Activated CD4-positive, alpha-beta T cell treated with anti-CD3 and anti-CD28 coated beads, Interleukin-2, amount 50 U/mL, for 4 hours (primary cell): Measurements from ENCODE around the gene PRRC2B.

ENCODE experiments used
- DNase-seq, 2 experiments: peaks; one replicate each; pipeline ENCODE4 v3.0.0-alpha.2; 2020

The PRRC2B gene

GRCh38 chr9:131522257-131523085 lies 128.6 kb downstream of the PRRC2B start:
- DNase-seq, result no peak

- DNase-seq, result no peak
Measured at GRCh38 chr9:131523086-131523388, 129.2 kb downstream of the PRRC2B start.

DNA sequence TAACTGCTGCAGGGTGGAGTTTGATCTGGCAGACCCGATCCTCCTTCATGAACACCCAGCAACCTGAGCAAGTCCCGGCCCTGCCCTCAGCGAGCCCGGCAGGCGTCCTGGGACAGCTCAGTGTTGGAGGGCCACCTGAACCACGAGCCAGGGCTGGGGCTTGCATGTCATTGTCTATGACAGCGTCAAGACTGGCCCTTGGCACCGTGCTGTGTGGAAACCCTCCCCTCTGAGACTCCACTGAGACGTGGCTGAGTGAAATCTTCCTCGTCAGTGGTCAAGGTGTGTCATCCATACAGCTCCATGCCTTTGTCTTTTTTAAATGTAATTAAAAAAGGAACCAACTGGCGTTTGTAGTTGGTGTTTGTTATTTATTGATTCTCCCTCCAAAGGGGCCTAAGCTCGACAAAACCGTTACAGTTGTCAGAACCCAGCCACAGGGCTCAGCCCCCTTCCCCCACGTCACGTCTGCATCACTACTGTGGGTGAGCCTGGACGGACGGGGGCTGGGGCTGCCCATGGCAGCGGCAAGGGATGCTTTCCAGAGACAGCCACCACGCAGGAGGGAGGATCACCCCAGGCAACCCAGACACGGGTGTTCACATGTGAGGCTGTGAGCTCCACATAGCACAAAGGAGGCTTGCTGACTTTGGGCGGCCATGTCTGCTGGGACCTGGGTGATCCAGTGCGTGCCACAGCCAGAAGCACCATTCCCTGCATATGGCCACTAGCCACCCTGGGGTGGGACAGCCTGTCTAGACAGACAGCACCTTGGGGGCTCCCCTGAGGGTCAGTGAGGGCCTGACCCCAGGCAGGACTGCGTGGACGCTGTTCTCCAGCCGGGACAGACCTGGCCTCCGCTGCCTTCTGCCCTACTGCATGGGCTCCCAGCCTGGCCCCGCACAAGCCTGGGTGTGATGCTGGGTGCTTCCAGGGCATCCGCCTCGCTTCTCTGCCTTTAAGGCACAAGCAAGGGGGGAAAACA lies 129.9 kb downstream of the PRRC2B start:
- no peak for DNase-seq

- no peak for DNase-seq
Measured at GRCh38 chr9:131524665-131525315, 130.9 kb downstream of the PRRC2B start.

DNA sequence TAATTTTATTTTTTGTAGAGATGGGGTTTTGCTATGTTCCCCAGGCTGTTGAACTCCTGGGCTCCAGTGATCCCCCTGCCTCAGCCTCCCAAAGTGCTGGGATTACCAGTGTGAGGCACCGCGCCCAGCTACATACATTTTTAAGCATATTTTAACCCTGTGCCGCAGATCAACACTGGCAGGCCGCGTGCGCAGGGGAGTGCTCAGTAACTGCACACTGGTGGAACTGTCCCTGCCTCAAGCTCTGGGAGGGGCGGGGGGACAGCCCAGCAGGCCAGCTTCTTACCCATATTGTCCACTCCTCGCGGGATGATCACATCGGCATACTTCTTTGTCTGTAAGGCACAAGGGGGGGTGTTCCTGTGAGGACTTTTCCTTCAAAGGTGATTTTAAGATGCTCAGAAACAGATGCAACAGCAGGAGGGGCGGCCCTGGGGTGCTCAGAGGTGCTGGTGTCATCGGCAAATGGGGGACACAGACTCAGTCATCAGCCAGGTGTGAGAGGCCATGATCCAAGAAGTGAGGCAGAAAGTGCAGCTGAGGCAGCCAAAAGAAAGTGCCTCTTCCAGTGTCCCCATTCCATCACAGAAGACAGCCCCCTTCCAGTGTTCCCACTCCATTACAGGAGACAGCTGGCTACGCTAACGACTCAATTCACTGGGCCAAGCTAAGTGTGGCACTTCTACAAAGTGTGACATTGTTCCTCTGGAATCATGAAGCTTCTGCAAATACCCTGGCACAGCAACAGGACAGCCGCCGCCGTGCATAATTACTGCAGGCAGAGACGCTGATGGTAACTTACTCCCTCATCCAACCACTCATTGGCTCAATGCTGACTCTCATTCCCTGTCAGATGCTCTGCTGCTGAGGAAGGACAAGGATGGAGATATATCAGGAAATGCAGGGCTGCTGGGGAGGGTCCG lies 132.0 kb downstream of the PRRC2B start:
- no peak for DNase-seq

DNA sequence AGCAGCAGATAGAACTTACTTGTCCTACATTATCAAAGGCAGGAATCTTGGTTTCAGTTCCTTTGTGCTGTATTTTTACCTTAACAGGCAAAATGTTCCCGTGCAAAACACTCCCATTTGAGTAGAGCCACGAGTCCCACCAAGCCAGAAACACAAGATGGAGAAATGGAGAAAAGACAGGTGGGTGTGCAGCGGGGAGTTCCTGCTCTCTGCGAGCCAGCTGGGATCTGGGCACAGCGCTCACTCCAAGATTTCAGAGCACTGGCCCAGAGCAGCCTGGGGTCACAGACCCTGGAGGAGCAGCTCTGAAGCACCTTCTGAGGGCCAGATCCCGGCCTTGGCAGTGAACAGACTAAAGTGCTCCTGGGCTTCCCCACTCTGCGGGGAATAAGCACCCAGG lies 134.3 kb downstream of the PRRC2B start:
- no peak for DNase-seq

- no peak for DNase-seq
Measured at GRCh38 chr9:131528886-131529505, 135.1 kb downstream of the PRRC2B start.

GRCh38 chr9:131529597-131530545 lies 136.0 kb downstream of the PRRC2B start:
- no peak for DNase-seq

GRCh38 chr9:131530546-131530919 lies 136.6 kb downstream of the PRRC2B start:
- DNase-seq, result no peak

GRCh38 chr9:131530920-131531832 lies 137.3 kb downstream of the PRRC2B start, which contains the start of gene UCK1:
Gene UCK1, minus strand, starts transcription at chr9:131531263. Its CDS starts 89 bp downstream, at chr9:131531174.
- peak; percentile 62 for DNase-seq

DNA sequence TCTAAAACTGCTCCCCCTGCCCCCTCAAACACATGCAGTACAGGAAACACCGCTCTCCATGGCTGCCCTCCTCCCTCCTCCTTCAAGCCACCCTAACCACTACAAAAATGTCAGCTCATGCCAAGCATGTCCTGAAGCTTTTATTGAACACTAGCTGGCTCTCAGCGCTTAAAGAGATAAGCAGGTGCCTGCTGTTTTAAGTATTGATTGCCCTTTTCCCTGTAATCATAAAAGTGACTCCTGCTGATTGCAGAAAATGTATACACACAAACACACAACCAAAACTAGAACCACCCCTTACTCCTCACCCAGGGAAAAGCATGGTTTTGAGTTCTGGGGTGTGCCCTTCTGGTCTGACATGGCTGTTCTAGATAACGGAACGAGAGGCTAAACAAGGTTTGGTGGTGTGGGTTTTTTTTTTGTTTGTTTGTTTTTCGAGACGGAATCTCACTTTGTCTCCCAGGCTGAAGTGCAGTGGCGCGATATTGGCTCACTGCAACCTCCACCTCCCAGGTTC lies 140.9 kb downstream of the PRRC2B start:
- no peak for DNase-seq

DNA sequence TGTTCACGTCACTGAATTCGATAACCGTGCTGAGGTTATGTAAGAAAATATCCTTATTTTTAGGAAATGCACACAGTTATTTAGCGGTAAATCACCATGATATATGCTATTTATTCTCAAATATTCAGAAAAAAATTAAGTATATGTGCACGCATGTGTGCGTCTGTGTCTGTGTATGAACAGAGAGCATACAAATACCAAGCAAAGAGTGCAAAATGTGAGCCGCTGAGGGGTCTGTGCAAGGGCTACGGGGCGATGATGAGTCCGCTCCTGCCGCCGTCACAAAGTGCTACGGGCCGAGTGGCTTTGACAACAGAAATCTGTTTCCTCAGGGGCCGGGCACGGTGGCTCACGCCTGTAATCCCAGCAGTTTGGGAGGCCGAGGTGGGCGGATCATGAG lies 144.1 kb downstream of the PRRC2B start:
- no peak for DNase-seq

DNA sequence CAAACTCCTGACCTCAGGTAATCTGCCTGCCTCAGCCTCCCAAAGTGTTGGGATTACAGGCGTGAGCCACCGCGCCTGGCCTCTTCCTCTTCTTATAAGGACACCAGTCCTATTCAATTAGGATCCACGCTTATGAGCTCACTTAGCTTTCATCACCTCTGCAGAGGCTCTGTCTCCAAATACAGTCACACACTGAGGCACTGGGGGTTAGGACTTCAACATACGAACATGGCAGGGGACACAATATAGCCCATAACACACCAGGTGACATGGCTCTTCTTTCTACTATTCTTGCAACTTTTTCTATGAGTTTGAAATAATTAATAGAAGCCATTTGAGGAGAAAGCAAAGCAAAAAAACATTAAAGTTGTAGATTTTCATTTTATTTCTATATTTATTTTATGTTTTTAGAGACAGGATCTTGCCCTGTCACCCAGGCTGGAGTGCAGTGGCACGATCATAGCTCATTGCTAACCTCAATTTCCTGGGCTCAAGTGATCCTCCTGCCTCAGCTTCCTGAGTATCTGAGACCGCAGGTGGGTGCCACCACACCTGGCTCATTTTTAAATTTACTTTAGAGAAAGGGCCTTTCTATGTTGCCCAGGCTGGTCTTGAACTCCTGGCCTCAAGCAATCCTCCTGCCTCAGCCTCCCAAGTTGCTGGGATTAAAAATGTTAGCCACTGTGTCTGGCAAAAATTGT lies 145.5 kb downstream of the PRRC2B start:
- no peak for DNase-seq

- no peak for DNase-seq
Measured at GRCh38 chr9:131543141-131543540, 149.3 kb downstream of the PRRC2B start.

- no peak for DNase-seq
Measured at GRCh38 chr9:131545003-131545785, 151.3 kb downstream of the PRRC2B start, which contains the start of gene PRRT1B. Gene PRRT1B, plus strand, starts transcription at chr9:131545523. Its CDS starts 93 bp downstream, at chr9:131545616.

DNA sequence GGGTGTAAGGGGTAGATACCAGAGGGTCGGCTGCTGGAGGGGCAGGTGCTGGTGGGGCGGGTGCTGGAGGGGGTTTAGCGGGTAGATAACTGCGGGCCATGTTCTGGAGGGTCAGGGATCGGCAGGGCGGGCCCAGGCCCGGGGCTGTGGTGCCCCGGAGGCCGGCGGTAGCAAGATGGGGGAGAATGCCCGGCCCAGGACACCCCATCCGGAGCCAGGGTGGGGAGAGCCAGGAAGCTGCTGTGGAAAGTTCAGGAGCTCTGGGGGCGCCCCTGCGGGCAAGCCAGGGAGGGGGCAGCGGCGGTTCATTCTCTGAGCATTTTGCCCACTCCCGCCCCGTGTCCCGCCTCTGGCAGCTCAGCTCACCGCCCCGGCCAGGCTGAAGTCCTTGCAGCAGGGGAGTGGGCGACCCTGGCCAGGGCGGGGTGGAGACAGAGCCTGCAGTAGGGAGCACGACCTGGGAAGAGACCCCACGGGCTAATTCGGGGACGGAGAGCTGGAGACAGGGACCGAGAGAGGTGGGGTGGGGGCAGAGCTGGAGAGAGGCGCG lies 152.0 kb downstream of the PRRC2B start:
- DNase-seq, result no peak
